ENCODE measurements around the gene HNRNPR. TPM values are rescaled to one million over a fixed set of nuclear protein-coding genes. Genes with fewer than 3 reads are reported as not detected.

HNRNPR gene
- total and polyA plus RNA-seq, 9 of the 15 experiments (the other 6 are each of a cell fraction or from before 2014, with no cell fraction given) = 80.9 to 372 (median 301) TPM

DNA sequence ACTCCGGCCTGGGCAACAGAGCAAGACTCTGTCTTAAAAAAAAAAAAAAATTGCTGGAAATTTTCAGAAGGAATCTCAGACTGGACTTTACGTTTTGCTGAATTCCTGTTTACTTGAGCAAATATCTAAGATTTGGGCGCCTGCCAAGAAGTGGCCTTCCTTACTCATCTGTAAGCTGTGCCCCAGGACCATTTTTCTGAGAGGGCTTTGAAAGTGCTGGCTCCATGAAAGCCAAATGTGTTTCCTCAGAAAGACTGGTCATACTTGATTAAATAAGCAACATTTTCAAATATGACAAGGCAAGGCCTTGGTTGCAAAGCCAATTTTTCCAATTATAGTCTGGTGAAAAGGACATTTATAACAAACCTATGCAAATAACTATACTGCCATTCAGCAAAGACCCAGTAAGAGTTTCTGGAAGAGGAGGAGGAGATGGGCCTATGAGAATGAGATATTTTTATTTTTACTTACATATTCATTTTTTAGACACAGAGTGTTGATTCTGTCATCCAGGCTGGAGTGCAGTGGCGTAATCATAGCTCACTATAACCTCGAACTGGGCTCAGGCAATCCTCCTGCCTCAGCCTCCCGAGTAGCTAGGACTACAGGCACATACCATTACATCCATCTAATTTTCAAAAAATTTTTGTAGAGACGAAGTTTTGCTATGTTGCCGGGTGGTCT, 70.5 kb downstream of the HNRNPR start:
- intact Hi-C loops (cut with micrococcal nuclease) = loop anchor here (10.0 kb wide), 1 partner anchor 179 kb away; no protein-coding TSS in a partner anchor
- FAIRE-seq = no peak
- POLR2A ChIA-PET = interaction anchor here (0.6 to 1.4 kb wide), 11 partner anchors 9 to 434 kb away, joined by 3 to 4 read pairs (median 3); partner anchors contain the start of gene KDM1A

More for the DNA sequence above, 70.5 kb downstream of the HNRNPR start:
- Histone ChIP-seq H3K79me2 (ENCODE audit: control insufficient read depth, insufficient read depth, low read length) (no peaks in the 10 kb centered on the region), H3K36me3 (ENCODE audit: control insufficient read depth, insufficient read depth, low read length) (no peaks in the 10 kb centered on the region), H3K4me2 (ENCODE audit: insufficient read depth, low read length) (no peak overlapping the region), H3K9me1 (ENCODE audit: control insufficient read depth, insufficient read depth, low read length) (no peaks in the 10 kb centered on the region), H3K9ac (ENCODE audit: insufficient read depth in 1 of 2, low read depth in 2 of 2, low read length in 2 of 2) (no peak overlapping the region), H3K4me3 (no peak overlapping the region), H3K27ac (ENCODE audit: extremely low read depth, low read depth, low read length) (no peak overlapping the region), H4K20me1 (replicated peaks; ENCODE audit: control insufficient read depth, insufficient read depth, low read length) (no peaks in the 10 kb centered on the region), H3K9me3 (replicated peaks; ENCODE audit: control insufficient read depth, insufficient read depth, low read depth, low read length) (no peaks in the 10 kb centered on the region), H3K4me1 (replicated peaks in 1 of 2; ENCODE audit: control insufficient read depth in 2 of 2, insufficient read depth in 2 of 2, low read length in 2 of 2) (peaks cover 0 to 6% of the 10 kb centered on the region in 2 experiments; a peak in 3 of 5 replicates), H2AFZ (ENCODE audit: low read depth, low read length) (no peak overlapping the region), H3K27me3 (ENCODE audit: control insufficient read depth in 2 of 2, insufficient read depth in 2 of 2, low read length in 2 of 2) (no peaks in the 10 kb centered on the region)
- CTCF ChIA-PET (ENCODE audit: low intra/inter-chr PET ratio) = interaction anchor here (0.7 kb wide), 1 partner anchor 1935 kb away, joined by 3 read pairs; no protein-coding TSS in a partner anchor
- 58% methylated on average over 8 of the region's 8 CpGs for WGBS (ENCODE audit: insufficient coverage, low coverage, missing lambda C conversion rate)
- TF ChIP-seq NFIC (IDR thresholded peaks at IDR 0.05) (peak; percentile 91), MCM5 (IDR thresholded peaks at IDR 0.05; ENCODE audit: low read depth) (no peak), CXXC5 (CRISPR knock-in tag; IDR thresholded peaks at IDR 0.05) (no peak), TOE1 (IDR thresholded peaks at IDR 0.05; ENCODE audit: borderline replicate concordance) (no peak), TOE1 (CRISPR knock-in tag; IDR thresholded peaks at IDR 0.05; ENCODE audit: borderline replicate concordance, low read depth) (no peak), FOS (IDR thresholded peaks at IDR 0.05; ENCODE audit: extremely low read depth, insufficient read length) (no peak), FOSL1 (tag; conservative IDR thresholded peaks at IDR 0.05) (0 out of 2 replicates have a peak, but pooled peaks have one; percentile 22)
- TF ChIP-seq, protein P1, sequence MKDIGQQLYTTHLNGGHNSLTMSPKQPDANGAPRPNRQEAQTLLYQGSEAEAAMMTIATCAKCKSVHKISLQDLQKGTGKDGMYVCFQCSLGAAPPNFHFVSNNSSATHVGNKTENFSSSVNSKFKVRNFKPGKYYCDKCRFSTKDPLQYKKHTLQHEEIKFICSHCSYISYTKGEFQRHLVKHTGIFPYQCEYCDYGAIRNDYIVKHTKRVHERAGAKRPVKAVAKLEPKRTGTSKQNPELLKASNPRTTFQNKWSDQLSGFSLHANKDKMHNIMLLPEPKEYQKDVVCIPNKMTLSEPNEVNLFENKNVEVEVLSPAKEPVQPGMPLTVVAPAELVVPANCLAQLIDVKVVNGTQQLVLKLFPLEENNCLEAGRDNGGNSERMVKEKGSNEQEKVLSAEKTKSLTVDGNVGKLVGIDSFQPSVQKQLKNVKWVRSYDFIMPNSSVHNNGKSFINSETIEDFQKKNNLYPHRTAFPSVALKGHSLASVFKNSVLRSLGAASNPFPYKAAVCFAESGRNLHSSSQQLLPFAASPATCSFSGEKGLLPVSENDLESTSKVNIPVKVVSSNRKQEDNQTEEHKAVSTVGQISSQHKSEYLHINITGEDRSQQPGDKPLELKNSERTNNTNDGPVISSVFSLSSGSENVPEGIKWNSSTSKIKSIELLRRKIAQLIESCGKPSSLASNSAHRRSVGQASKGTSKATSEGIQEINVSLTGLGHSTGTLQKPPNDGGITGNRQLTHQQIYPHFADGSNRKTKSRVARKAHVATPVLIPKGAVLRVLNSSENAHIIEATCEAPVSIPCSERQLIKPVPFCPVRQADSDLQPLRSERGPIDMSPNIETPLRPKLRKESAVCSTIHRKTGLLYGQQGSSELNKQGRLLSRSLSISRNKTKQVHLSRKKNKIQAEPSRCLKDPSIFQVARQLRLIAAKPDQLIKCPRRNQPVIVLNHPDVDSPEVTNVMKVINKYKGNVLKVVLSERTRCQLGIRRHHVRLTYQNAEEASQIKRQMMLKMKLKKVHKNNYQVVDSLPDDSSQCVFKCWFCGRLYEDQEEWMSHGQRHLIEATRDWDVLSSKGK (CRISPR knock-in tag; IDR thresholded peaks at IDR 0.05) = no peak
- BruUV-seq (replicated peaks) = no TSS peak
- in situ Hi-C loops (cut with MboI) = no loop called here
- ATAC-seq = no peak
- peak in 2 of 4 experiments; percentile 22 to 49 for DNase-seq (ENCODE audit: extremely low read depth in 1 of 4, low spot score in 3 of 4)

All from K562 (cell line).